GM18517 (cell line): ENCODE results near the gene VEGFA.

ENCODE experiments used
- ATAC-seq: cut with Tn5 transposase; IDR thresholded peaks from one replicate; pipeline ENCODE4 v1.9.1; 2021; ENCODE audit warnings: mild to moderate bottlenecking, moderate library complexity; ENCODE audit not compliant: unreplicated experiment

The VEGFA gene

DNA sequence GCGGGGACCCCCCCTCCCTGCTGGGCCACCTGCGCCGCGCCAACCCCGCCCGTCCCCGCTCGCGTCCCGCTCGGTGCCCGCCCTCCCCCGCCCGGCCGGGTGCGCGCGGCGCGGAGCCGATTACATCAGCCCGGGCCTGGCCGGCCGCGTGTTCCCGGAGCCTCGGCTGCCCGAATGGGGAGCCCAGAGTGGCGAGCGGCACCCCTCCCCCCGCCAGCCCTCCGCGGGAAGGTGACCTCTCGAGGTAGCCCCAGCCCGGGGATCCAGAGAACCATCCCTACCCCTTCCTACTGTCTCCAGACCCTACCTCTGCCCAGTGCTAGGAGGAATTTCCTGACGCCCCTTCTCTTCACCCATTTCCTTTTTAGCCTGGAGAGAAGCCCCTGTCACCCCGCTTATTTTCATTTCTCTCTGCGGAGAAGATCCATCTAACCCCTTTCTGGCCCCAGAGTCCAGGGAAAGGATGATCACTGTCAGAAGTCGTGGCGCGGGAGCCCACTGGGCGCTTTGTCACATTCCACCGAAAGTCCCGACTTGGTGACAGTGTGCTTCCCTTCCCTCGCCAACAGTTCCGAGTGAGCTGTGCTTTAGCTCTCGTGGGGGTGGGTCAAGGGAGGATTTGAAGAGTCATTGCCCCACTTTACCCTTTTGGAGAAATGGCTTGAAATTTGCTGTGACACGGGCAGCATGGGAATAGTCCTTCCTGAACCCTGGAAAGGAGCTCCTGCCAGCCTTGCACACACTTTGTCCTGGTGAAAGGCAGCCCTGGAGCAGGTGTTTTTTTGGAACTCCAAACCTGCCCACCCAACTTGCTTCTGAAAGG, 2.1 kb downstream of the VEGFA start:
- no peak for ATAC-seq

DNA sequence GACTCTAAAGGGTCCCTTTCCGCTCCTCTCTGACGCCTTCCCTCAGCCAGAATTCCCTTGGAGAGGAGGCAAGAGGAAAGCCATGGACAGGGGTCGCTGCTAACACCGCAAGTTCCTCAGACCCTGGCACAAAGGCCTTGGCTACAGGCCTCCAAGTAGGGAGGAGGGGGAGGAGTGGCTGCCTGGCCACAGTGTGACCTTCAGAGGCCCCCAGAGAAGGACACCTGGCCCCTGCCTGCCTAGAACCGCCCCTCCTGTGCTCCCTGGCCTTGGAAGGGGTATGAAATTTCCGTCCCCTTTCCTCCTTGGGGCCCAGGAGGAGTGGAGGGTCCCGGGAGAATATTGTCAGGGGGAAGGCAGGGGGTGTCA, 2.7 kb downstream of the VEGFA start:
- ATAC-seq: no peak

DNA sequence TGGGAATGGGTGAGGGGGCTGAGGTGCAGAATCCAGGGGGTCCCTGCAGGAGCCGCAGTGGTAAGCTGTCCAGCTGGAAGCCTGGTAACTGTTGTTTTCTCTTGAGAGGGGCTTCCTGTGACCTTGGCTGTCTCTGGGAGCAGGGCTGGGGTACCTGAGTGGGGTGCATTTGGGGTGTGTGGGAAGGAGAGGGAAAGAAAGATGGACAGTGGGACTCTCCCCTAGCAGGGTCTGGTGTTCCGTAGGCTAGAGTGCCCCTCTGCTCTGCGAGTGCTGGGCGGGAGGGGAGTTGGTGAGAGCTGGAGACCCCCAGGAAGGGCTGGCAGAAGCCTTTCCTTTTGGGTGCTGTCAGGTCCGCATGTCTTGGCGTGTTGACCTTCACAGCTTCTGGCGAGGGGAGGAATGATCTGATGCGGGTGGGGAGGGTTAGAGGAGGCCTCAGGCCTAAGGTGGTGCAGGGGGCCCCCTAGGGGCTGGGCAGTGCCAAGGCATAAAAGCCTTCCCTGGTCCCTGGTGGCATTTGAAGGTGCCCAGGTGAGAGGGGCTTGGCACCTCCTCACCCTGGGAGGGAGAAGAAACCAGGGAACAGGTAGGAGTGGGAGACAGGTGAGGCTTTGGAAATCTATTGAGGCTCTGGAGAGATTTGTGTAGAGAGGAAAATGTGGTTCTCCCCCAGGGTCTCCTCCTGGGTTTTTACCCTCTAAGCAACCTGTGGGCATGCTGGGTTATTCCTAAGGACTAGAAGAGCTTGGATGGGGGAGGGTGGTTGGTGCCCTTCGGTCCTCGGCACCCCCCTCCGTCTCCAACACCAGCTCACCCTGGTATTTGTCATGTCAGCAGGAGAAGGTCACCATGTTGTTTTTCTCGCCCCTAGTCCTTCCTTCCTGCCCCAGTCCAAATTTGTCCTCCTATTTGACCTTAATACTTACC, 3.3 kb downstream of the VEGFA start:
- ATAC-seq: no peak

DNA sequence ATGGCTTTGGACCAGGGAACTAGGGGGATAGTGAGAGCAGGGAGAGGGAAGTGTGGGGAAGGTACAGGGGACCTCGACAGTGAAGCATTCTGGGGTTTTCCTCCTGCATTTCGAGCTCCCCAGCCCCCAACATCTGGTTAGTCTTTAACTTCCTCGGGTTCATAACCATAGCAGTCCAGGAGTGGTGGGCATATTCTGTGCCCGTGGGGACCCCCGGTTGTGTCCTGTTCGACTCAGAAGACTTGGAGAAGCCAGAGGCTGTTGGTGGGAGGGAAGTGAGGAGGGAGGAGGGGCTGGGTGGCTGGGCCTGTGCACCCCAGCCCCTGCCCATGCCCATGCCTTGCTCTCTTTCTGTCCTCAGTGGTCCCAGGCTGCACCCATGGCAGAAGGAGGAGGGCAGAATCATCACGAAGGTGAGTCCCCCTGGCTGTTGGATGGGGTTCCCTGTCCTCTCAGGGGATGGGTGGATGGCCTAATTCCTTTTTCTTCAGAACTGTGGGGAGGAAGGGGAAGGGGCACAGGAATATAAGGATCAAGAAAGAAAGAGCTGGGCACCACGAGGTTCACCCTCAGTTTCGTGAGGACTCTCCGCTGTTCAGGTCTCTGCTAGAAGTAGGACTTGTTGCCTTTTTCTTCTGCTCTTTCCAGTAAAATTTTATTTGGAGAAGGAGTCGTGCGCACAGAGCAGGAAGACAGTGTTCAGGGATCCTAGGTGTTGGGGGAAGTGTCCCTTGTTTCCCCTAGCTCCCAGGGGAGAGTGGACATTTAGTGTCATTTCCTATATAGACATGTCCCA, 4.2 kb downstream of the VEGFA start:
- ATAC-seq: no peak

DNA sequence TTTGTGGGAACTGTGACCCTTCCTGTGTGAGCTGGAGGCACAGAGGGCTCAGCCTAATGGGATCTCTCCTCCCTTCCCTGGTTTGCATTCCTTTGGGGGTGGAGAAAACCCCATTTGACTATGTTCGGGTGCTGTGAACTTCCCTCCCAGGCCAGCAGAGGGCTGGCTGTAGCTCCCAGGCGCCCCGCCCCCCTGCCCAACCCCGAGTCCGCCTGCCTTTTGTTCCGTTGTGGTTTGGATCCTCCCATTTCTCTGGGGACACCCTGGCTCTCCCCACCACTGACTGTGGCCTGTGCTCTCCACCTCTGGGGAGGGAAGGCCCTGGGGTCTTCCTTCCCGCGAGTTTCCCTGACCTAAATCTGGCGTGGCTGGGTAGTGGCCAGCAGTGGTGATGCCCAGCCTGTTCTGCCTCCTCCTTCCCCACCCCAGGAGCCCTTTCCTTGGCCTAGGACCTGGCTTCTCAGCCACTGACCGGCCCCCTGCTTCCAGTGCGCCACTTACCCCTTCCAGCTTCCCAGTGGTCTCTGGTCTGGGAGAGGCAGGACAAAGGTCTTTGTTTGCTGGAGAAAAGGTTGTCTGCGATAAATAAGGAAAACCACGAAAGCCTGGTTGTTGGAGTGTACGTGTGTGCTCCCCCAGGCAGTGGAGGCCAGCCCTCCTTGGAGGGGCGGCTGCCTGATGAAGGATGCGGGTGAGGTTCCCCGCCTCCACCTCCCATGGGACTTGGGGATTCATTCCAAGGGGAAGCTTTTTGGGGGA, 4.9 kb downstream of the VEGFA start:
- no peak for ATAC-seq

DNA sequence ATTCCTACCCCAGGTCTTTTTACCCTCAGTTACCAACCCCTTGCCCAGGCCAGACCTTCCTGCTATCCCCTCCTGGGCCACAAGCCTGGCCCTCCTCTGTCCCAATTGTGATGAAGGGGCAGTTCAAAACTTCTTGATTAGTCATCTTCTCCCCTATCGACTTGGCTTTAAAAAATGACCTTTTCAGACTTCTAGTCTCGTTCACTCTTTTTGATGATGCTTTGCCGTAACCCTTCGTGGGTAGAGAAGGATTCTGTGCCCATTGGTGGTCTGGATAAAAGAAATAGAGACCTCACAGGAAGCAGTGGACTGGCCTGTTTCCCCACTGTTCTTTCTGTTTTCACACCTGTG, 5.5 kb downstream of the VEGFA start:
- ATAC-seq: no peak

DNA sequence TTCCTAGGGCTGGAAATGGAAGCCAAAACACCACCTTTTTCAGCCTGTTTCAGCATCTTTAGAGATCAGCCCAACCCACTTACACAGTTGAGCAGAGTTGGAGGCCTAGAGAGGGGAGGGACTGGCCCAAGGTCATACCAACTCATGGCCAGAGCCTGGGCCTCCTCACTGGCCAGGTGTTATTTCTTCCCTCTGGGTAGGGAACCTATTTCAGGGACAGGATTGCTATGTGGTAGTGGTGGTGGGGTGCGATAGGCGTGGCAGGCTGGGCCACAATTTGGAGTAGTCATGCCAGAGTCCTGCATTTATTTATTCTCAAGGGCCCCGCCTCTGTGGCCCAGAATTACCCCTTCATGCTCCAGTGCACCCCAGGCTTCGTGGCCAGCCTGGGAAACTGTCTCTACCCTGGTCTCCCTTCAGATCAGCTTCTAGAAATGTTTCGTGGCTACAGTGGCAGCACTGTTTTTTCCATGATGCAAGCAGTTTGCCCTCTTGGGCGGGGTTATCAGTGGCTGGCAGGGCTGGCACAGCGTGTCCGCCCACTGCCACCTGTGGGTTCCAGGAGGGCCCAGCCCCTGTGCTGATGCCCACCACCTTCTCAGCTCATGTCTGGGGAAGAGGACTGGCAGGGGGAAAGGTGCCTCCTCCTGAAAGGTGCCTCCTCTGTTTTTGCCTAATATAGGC, 6.2 kb downstream of the VEGFA start:
- no peak for ATAC-seq

DNA sequence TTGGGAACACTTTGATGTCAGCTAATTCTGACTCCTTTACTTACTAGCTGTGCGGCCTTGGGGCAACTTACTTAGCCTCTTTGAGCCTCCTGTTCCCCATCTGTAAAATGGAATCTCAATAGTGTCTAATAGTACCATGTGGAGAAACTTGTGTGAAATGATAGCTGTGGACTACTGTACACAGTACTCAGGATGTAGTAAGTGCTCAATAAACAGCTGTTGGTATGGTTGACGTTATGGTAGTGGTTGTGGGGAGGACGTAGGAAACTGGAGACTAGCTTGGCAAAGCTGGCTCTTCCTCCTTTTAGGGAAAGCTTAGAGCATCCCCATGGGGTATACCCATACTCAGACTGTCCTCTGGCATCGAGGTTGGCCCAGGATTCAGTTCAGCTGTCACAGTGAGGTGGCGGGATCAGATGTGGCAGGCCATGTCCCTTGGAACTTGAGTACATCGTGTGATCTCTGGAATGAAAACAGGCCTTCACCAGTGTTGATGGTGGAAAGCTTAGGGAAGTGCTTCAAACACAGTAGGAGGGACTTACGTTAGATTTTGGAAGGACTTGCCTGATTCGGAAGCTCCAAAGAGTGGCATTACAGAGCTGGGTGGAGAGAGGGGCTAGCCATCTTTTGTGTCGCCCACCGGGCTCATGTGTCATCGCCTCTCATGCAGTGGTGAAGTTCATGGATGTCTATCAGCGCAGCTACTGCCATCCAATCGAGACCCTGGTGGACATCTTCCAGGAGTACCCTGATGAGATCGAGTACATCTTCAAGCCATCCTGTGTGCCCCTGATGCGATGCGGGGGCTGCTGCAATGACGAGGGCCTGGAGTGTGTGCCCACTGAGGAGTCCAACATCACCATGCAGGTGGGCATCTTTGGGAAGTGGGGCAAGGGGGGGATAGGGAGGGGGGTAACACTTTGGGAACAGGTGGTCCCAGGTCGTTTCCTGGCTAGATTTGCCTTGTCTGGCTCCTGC, 7.1 kb downstream of the VEGFA start:
- no peak for ATAC-seq

DNA sequence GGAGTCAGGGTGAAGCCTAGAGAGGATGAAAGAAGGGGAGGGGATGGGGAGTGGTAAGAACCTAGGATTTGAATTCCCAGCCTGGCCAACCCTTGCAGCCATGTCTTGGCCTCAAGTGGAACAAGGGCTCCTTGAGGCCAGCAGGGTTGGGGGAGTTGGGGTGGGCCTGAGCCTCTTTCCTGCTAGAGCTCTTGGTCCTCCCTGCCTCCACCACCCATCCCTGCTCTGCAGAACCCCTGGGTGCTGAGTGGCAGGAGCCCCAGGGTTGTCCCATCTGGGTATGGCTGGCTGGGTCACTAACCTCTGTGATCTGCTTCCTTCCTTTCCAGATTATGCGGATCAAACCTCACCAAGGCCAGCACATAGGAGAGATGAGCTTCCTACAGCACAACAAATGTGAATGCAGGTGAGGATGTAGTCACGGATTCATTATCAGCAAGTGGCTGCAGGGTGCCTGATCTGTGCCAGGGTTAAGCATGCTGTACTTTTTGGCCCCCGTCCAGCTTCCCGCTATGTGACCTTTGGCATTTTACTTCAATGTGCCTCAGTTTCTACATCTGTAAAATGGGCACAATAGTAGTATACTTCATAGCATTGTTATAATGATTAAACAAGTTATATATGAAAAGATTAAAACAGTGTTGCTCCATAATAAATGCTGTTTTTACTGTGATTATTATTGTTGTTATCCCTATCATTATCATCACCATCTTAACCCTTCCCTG, 8.3 kb downstream of the VEGFA start:
- no peak for ATAC-seq

DNA sequence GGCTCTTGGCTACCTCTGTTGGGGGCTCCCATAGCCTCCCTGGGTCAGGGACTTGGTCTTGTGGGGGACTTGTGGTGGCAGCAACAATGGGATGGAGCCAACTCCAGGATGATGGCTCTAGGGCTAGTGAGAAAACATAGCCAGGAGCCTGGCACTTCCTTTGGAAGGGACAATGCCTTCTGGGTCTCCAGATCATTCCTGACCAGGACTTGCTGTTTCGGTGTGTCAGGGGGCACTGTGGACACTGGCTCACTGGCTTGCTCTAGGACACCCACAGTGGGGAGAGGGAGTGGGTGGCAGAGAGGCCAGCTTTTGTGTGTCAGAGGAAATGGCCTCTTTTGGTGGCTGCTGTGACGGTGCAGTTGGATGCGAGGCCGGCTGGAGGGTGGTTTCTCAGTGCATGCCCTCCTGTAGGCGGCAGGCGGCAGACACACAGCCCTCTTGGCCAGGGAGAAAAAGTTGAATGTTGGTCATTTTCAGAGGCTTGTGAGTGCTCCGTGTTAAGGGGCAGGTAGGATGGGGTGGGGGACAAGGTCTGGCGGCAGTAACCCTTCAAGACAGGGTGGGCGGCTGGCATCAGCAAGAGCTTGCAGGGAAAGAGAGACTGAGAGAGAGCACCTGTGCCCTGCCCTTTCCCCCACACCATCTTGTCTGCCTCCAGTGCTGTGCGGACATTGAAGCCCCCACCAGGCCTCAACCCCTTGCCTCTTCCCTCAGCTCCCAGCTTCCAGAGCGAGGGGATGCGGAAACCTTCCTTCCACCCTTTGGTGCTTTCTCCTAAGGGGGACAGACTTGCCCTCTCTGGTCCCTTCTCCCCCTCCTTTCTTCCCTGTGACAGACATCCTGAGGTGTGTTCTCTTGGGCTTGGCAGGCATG, 9.2 kb downstream of the VEGFA start:
- ATAC-seq: no peak

DNA sequence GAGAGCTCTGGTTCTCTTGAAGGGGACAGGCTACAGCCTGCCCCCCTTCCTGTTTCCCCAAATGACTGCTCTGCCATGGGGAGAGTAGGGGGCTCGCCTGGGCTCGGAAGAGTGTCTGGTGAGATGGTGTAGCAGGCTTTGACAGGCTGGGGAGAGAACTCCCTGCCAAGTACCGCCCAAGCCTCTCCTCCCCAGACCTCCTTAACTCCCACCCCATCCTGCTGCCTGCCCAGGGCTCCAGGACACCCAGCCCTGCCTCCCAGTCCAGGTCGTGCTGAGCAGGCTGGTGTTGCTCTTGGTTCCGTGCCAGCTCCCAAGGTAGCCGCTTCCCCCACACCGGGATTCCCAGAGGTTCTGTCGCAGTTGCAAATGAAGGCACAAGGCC, 9.8 kb downstream of the VEGFA start:
- no peak for ATAC-seq

DNA sequence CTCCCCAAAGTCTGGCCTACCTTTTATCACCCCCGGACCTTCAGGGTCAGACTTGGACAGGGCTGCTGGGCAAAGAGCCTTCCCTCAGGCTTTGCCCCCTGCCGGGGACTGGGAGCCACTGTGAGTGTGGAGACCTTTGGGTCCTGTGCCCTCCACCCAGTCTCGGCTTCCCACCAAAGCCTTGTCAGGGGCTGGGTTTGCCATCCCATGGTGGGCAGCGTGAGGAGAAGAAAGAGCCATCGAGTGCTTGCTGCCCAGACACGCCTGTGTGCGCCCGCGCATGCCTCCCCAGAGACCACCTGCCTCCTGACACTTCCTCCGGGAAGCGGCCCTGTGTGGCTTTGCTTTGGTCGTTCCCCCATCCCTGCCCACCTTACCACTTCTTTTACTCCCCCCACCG, 10.3 kb downstream of the VEGFA start:
- ATAC-seq: no peak

DNA sequence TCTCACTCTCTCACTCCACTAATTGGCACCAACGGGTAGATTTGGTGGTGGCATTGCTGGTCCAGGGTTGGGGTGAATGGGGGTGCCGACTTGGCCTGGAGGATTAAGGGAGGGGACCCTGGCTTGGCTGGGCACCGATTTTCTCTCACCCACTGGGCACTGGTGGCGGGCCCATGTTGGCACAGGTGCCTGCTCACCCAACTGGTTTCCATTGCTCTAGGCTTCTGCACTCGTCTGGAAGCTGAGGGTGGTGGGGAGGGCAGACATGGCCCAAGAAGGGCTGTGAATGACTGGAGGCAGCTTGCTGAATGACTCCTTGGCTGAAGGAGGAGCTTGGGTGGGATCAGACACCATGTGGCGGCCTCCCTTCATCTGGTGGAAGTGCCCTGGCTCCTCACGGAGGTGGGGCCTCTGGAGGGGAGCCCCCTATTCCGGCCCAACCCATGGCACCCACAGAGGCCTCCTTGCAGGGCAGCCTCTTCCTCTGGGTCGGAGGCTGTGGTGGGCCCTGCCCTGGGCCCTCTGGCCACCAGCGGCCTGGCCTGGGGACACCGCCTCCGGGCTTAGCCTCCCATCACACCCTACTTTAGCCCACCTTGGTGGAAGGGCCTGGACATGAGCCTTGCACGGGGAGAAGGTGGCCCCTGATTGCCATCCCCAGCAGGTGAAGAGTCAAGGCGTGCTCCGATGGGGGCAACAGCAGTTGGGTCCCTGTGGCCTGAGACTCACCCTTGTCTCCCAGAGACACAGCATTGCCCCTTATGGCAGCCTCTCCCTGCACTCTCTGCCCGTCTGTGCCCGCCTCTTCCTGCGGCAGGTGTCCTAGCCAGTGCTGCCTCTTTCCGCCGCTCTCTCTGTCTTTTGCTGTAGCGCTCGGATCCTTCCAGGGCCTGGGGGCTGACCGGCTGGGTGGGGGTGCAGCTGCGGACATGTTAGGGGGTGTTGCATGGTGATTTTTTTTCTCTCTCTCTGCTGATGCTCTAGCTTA, 11.2 kb downstream of the VEGFA start:
- no peak for ATAC-seq

DNA sequence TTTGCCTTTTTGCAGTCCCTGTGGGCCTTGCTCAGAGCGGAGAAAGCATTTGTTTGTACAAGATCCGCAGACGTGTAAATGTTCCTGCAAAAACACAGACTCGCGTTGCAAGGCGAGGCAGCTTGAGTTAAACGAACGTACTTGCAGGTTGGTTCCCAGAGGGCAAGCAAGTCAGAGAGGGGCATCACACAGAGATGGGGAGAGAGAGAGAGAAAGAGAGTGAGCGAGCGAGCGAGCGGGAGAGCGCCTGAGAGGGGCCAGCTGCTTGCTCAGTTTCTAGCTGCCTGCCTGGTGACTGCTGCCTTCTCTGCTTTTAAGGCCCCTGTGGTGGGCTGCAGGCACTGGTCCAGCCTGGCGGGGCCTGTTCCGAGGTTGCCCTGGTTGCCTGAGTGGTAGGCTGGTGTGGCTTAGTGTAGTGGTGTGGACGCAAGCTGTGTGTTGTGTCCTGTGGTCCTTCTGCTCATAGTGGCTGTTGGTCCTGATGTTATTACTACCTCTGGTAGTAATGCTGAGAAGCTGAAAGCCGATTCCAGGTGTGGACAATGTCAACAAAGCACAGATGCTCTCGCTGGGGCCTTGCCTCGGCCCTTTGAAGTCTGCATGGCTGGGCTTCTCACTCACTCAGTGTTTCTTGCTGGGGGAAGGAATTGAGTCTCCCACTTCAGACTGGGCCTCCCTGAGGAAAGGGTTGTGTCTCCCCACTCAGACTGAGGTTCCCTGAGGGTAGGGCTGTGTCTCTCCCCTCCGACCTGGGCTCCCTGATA, 12.1 kb downstream of the VEGFA start:
- no peak for ATAC-seq

DNA sequence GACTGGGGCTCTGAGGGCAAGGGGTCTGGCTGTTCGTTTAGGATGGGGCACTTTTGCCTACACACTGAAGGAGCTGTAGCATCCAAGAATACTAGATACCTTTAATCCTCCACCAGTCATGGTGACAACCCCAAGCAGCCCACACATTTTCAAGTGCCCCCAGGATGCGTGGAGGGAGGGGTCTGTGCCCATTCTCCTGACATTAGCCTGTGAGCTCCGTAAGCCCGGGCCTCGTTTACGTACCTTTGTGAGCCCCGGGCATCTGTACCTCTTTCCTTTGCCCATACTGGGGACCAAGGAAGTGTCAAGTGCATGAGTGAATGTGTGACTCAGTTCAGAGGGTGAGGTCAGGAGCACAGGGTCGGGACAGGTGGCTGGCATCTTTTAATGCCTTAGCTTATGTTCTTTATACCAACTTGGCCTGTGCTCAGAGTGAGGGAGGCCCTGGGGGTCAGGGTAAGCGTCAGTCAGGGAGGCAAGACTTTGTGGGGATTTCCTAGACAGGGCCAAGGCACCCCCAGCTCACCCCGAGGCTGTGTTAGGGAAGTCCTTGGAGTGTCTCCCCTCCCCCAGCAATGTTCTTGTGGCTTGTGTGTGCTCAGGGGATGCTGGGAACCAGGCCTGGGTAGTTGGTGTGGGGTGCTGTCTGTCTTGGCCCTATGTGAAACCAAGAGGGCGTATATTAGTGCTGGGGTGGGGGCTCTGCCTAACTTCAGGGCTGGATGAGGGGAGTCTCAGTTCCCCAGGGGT, 12.9 kb downstream of the VEGFA start:
- ATAC-seq: no peak
